NCI-H460 (cell line): Measurements from ENCODE around the gene IFITM5. TPM values are rescaled to one million over a fixed set of nuclear protein-coding genes. Genes with fewer than 3 reads are reported as not detected.

Source experiments
- DNase-seq: peaks from one replicate; pipeline ENCODE4 v3.0.0-alpha.2; 2016; ENCODE audit warnings: low read depth; ENCODE audit errors: extremely low read depth
- total RNA-seq: library from RNA; depleted of rRNA; stranded (reverse); fragments of >200 nt; shearing (Covaris generic); gene quantifications from 2 replicates; pipeline ENCODE4 v1.2.3, GENCODE V29; 2014

The IFITM5 gene
- total RNA-seq, 1 experiment from 2014 or later, result not detected

- no peak for DNase-seq
These were observed 28.0 kb downstream of the IFITM5 start for GRCh38 chr11:271319-271715.

GRCh38 chr11:270451-271318 is 28.6 kb downstream of the IFITM5 start:
- DNase-seq, result no peak

- no peak for DNase-seq
These were observed 30.0 kb downstream of the IFITM5 start for GRCh38 chr11:269146-269890.

DNA sequence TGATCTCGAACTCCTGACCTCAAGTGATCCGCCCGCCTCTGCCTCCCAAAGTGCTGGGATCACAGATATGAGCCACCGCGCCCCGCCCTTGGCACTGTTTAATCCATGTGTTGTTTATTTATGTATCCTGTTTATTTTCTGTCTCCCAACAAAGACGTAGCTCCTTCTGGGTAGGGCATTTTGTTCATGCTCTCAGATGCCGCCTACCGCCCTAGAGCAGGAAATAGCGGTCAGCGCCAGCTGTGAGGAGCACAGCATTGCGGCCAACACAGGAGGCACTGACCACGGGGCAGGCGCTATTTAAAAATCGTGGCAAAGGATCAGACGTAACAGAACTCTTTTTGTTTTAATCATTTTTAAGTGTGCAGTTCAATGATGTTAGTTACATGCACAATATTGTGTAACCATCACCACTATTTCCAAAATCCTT is 30.6 kb downstream of the IFITM5 start:
- DNase-seq, result peak; percentile 88

DNA sequence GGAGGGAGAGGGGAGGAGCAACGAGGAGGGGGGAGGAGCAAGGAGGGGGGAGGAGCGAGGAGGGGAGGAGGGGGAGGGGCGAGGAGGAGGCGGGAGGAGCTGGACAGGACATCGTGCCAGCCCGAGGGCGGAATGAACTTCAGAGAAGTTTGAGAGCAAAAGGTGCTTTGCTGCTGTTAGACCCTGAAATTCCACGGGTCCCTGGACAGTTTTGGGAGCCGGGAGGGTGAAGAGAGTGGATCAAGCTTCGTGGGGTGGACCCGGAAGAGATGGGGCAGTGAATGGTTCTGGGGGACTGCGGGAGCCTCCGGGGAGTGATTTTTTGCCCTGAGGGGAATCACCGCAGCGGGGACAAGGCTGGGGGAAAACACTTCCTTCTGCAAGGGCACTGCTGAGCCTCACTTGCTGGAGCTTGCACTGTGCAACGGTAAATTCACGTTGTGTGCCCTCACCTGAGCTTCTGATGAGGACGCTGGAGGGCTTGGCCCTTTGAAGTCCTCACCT is 31.8 kb downstream of the IFITM5 start:
- peak; percentile 20 for DNase-seq

GRCh38 chr11:266676-267439 is 32.5 kb downstream of the IFITM5 start:
- no peak for DNase-seq

GRCh38 chr11:261624-262023 is 37.7 kb downstream of the IFITM5 start:
- no peak for DNase-seq

DNA sequence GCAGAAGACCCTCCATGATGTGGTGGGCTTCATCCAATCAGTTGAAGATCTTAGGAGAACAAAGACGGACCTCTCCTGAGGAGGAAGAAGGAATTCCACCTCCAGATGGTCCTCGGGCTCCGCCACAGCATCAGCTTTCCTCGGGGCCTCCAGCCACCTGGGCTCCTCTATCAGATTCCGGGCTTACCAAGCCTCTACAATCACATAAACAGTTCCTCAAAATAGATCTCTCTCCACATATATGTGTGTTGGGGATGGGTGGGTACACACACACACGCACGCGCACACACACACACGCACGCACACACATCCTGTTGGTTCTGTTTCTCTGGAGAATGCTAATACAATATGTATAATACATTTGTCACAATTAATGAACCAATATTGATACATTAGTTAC is 39.9 kb downstream of the IFITM5 start:
- no peak for DNase-seq

DNA sequence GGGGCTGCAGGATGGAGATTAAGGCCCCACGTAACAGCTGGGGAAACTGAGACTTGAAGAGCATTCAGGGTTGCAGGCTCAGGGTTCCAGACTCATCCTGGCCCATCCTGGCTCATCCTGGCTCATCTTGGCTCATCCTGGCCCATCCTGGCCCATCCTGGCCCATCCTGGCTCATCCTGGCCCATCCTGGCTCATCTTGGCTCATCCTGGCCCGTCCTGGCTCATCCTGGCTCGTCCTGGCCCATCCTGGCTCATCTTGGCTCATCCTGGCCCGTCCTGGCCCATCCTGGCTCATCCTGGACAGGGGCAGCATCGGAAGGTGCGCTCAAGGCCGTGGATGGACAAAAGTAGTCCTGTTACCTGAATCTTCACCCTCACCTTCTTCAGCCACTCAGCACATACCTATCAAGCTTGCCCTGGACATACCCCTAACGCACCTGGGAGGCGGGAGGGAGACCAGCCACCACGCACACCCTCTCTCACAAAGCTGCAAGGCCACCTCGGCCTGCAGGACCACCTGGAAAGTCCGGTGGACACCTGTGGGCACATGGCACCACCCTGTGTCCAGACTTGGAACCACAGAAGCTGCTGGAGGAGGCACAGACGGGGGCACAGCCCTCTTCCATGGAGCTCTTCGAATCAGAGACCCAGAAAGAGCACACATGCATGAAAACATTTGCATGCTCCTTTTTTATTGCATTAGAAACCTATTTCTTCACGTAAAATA is 41.4 kb downstream of the IFITM5 start:
- no peak for DNase-seq

DNA sequence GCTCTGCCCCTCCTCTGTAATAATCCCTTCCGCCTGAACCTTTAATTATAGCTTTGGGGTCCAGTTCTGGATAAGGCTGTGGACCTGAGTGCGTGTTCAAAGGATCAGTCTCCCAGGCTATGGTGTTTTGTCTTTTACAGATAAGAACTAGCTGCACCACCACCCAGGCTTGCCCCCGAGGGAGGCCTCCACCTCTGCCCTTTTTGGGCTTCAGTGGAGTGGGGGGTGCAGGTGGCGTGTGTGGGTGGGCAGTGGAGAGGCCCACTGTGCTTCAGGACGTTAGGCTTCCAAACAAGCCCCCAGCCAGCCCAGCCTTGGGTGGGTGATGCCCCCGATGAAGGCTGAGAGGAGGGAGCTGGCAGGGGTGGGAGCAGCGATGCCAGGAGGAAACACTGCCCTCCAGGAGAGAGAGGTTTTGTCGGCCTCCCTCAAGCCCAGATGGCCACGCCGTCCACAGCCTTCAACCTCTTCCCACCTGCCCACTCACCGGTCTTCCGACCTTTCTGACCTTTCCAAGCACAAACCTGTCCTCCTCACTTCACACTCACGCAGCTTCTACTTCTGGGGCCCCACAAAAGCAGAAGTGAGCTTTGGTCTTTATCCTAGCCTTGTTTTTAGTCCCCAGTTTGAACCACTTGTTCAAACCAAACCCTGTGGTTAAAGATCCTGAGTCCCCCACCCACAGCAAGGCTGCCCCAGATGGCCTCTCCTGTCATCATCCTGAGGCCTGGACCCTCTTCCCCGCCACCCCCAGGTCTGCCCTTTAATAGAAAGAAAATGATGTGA is 42.2 kb downstream of the IFITM5 start:
- DNase-seq, result no peak

- DNase-seq, result no peak
These were observed 43.5 kb downstream of the IFITM5 start for GRCh38 chr11:255816-256215.

DNA sequence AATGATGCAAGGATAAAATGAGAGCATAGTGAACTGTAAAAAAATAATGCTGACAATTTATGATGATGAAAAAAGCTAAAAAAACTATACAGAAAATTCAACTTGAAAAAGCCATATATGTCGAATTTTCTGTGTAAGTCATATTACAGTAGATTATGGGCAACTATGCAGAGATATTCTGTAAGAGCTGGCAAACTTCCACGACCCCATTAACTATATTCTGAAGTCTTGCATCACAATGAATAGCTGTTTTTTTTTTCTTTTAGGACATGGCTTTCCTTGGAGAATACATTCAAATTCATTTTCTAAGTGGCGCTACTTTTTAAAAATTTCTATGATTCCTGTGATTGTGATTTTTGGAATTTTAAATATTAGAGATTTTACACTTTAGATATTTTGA is 44.1 kb downstream of the IFITM5 start:
- DNase-seq, result no peak

- no peak for DNase-seq
These were observed 45.4 kb downstream of the IFITM5 start for GRCh38 chr11:253886-254270.

- DNase-seq, result no peak
These were observed 46.0 kb downstream of the IFITM5 start for GRCh38 chr11:253160-253885.

DNA sequence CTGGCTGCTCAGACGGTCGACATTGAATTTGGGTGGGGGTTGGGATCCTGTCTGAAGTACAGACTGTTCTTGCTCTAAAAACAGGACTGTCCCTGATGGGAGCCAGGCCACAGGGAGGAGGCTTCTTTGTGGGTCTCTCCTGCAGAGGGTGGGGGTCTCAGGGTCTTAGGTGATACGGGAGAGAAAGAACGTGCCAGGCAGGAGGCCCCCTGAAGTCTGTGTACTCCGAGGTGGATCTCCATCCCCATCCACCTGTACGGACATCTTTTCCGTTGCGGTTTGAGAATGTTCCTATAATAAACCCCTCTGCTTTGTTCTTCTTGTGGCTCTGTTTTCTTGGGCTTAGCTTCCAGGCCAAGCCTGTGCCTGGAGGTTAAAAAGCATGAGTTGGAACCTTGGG is 46.7 kb downstream of the IFITM5 start:
- no peak for DNase-seq

- DNase-seq, result no peak
These were observed 47.8 kb downstream of the IFITM5 start for GRCh38 chr11:251550-251949.

- peak; percentile 28 for DNase-seq
These were observed 48.5 kb downstream of the IFITM5 start for GRCh38 chr11:250740-251299.

DNA sequence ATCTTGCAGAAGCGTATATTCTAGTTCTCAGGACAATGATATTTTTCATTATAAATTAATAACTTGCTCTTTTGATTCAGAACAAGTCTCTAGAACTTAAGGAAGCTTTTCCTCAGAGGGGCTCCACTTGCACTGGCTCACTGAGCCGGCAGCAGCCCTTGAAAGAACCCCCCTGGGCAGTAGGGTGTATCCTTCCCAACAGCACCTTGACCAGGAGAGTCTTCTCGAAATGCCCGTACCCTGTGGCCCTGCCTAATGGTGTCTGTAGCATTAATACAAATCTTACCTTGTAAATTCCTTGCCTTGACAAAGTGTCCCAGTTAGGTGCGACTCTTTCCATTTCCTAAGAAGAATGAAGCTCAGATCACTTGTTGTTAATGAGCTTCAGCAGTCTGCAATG is 49.1 kb downstream of the IFITM5 start:
- no peak for DNase-seq

GRCh38 chr11:249062-249461 is 50.3 kb downstream of the IFITM5 start:
- no peak for DNase-seq
